Activated CD4-positive, alpha-beta T cell treated with anti-CD3 and anti-CD28 coated beads, Interleukin-2, amount 50 U/mL, for 4 hours (primary cell): ENCODE data around the gene FAM13A.

Experiments used
- DNase-seq, 2 experiments: peaks; one replicate each; pipeline ENCODE4 v3.0.0-alpha.2; 2020

FAM13A gene

GRCh38 chr4:88705223-88705622, 351.8 kb downstream of the FAM13A start:
- no peak for DNase-seq

DNA sequence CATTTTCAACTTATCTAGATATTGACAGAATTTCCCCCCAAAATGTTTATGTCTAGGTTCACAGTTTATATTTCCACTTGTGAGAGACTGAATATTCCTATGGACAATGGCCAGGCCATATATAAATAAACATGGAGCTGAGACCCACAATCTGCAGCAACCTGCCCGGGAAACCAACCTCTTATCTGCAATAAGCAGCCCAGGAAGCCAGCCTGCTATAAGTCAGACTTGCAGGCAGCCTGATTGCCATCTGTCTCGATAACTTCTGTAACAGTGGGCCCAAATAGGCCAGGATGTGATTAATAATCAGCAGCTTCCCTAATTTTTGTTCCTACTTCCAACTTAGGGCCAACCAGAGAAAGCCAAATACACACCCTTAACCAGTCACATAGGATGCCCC, 354.2 kb downstream of the FAM13A start:
- no peak for DNase-seq

DNA sequence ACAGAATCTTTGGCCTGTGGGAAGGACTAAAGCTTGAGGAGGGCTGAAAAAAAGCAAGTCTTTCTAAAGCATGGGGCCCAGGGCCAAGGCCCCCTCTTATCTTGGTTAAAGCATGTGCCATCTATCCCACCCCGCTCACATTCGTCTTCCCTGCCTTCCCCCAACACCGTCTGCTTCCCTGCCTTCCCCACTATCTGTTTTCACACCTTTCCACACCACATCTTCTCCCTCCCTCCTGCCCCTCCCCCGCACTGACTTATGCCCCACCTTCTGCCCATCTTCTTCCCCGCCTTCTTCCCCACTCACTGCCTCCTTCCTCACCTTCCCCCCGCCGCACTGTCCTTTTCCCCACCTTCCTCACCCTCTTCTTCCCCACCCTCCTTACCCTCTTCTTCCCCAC, 358.5 kb downstream of the FAM13A start:
- DNase-seq, result no peak

- peak; percentile 46 to 54 for DNase-seq
Measured at GRCh38 chr4:88697588-88698329, 359.2 kb downstream of the FAM13A start, which contains the start of gene NAP1L5. Gene NAP1L5, minus strand, starts transcription at chr4:88697829. Its CDS starts 75 bp downstream, at chr4:88697754.

DNA sequence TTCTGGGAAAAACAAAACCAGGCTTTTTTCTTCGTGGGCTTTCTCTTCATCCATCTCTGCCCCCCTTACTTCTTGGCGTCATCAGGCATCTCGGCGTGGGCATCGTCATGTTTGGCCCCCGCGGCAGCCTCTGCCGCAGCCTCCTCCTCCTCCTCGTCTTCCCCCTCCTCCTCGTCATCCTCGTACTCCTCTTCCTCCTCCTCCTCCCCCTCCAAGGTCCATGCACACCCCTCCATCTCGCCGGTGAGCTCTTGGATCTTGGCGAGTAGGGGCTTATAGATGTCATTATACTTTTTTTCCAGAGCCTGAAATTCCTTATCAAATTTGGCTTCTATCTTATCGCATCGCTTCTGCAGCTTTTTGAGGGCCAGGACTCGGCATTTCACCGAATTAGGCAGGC, 359.8 kb downstream of the FAM13A start:
- peak; percentile 15 to 17 for DNase-seq

GRCh38 chr4:88696630-88697029, 360.4 kb downstream of the FAM13A start:
- DNase-seq, result no peak

DNA sequence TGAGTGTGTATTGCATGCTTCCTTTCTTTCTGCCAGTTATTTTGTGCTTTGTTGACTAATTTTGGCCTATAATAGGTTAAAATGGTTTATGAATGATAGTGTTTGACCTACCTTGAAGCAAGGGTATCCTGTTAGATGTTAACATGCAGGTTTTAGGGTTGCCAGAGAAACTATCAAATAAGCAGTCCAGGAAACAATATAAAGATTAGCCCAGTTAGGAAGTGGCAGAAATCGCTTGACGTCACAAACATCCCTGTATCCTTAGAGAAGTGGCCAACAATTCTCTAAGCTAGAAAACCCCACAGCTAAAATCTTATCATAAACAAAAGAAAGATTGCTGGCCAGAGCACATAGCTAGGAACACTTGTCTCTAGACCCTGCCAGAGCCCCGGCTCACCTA, 363.2 kb downstream of the FAM13A start:
- no peak for DNase-seq

GRCh38 chr4:88690355-88690754, 366.6 kb downstream of the FAM13A start:
- DNase-seq, result no peak

- no peak for DNase-seq
Measured at GRCh38 chr4:88681209-88681608, 375.8 kb downstream of the FAM13A start.
